Chondrocyte (in vitro differentiated cells): Measurements from ENCODE around the gene MUSK. TPM values are rescaled to one million over a fixed set of nuclear protein-coding genes. Genes with fewer than 3 reads are reported as not detected.

Source experiments
- DNase-seq: peaks from one replicate; pipeline ENCODE4 v3.0.0; 2021; ENCODE audit warnings: mixed read lengths, low spot score
- H3K27ac Mint-ChIP-seq: one replicate; pipeline ENCODE4 v1.8.0; 2021; ENCODE audit warnings: mild to moderate bottlenecking, moderate library complexity, mixed read lengths; ENCODE audit not compliant: unreplicated experiment
- H3K27me3 Mint-ChIP-seq: 2 replicates; pipeline ENCODE4 v1.8.0; 2021; ENCODE audit warnings: low read depth, mixed read lengths
- H3K36me3 Mint-ChIP-seq: 2 replicates; pipeline ENCODE4 v1.8.0; 2021; ENCODE audit warnings: low read depth, mixed read lengths
- H3K4me1 Mint-ChIP-seq: 2 replicates; pipeline ENCODE4 v1.8.0; 2021; ENCODE audit warnings: low read depth, mild to moderate bottlenecking, mixed read lengths
- H3K4me3 Mint-ChIP-seq: one replicate; pipeline ENCODE4 v1.8.0; 2021; ENCODE audit warnings: mild to moderate bottlenecking, moderate library complexity, mixed read lengths; ENCODE audit not compliant: unreplicated experiment
- H3K9me3 Mint-ChIP-seq: 2 replicates; pipeline ENCODE4 v1.8.0; 2021; ENCODE audit warnings: low read depth, mixed read lengths
- total RNA-seq: library from RNA; stranded (reverse); gene quantifications from 3 replicates; pipeline ENCODE4 v1.2.1, GENCODE V29; 2021
- TF ChIP-seq, protein P1 (sequence below): fragments of 200-600 bp; sonication (generic); IDR thresholded peaks from 2 replicates; pipeline ENCODE4 v1.5.0; 2021; ENCODE audit warnings: antibody characterized with exemption, mild to moderate bottlenecking, moderate library complexity

MUSK gene
- total RNA-seq, 1 donor from 2014 or later, result not detected

DNA sequence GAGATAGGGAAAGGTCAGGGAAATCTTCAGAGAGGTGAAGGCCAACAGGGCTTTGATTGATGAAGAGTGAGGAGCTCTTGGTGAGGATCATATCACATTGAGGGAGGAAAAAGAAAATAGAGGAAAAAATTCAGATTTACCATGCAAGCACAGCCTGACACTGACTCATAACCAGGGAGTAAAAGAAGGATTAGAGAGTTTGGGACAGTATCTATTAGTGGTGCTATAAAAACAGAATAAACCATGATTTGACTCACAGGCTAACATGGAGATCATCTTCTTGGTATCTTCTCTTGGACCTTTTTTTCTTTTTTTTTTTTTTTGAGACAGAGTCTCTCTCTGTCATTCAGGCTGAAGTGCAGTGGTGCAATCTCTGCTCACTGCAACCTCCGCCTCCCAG is 44.4 kb downstream of the MUSK start:
- peaks cover 10% of the 10 kb centered on the region for H3K4me1 Mint-ChIP-seq

DNA sequence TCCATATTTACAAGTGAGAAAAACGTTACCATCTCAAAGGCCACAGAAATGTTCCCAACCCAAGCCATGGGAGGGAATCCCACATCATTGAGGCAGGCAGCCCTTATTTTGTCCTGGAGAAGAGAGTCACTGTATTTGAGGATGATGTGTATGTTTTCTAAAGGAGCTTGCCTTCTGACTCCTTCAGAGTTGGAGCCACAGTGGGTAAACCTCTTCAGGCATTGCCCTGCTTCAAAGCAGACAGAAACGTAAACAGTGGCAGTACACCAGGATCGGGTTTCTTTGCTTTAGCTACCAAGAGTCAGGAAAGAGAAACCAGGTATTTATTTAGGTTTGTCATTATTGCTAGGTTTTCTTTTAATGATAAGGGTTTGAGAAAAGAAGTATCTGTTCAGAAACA is 45.7 kb downstream of the MUSK start:
- H3K4me1 Mint-ChIP-seq, result peaks cover 10% of the 10 kb centered on the region
- no peak overlapping the region for H3K4me3 Mint-ChIP-seq
- TF ChIP-seq, protein P1, sequence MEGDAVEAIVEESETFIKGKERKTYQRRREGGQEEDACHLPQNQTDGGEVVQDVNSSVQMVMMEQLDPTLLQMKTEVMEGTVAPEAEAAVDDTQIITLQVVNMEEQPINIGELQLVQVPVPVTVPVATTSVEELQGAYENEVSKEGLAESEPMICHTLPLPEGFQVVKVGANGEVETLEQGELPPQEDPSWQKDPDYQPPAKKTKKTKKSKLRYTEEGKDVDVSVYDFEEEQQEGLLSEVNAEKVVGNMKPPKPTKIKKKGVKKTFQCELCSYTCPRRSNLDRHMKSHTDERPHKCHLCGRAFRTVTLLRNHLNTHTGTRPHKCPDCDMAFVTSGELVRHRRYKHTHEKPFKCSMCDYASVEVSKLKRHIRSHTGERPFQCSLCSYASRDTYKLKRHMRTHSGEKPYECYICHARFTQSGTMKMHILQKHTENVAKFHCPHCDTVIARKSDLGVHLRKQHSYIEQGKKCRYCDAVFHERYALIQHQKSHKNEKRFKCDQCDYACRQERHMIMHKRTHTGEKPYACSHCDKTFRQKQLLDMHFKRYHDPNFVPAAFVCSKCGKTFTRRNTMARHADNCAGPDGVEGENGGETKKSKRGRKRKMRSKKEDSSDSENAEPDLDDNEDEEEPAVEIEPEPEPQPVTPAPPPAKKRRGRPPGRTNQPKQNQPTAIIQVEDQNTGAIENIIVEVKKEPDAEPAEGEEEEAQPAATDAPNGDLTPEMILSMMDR, result no peak
- H3K27ac Mint-ChIP-seq, result no peak overlapping the region
- H3K9me3 Mint-ChIP-seq, result peaks cover 13% of the 10 kb centered on the region
- peaks cover 8% of the 10 kb centered on the region for H3K36me3 Mint-ChIP-seq
- no peak for DNase-seq
- no peaks in the 10 kb centered on the region for H3K27me3 Mint-ChIP-seq

More for the DNA sequence above, 44.4 kb downstream of the MUSK start:
- DNase-seq, result no peak
- Mint-ChIP-seq H3K27ac (no peak overlapping the region), H3K9me3 (no peaks in the 10 kb centered on the region), H3K36me3 (no peaks in the 10 kb centered on the region), H3K27me3 (no peaks in the 10 kb centered on the region), H3K4me3 (no peak overlapping the region)
- TF ChIP-seq, protein P1, result no peak

DNA sequence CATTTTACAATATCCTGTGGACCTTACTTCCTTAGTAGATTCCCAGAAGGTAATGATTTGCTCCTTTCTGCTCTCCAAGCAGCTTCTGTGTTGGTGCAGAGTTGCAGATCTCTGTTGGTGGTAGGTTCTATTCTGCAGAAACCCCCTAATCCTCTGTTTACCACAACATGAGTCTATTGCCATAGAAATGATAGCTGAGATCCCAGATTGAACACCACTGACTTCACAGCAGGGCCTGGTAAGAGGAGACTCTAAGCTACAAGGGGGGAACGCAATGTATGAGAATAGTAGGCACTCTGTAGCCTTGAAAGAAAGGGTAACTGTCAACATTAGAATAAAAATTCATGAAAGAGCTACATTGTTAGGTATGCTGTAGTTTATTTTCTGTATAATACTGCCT is 59.5 kb downstream of the MUSK start:
- TF ChIP-seq, protein P1, result no peak
- no peaks in the 10 kb centered on the region for H3K36me3 Mint-ChIP-seq

DNA sequence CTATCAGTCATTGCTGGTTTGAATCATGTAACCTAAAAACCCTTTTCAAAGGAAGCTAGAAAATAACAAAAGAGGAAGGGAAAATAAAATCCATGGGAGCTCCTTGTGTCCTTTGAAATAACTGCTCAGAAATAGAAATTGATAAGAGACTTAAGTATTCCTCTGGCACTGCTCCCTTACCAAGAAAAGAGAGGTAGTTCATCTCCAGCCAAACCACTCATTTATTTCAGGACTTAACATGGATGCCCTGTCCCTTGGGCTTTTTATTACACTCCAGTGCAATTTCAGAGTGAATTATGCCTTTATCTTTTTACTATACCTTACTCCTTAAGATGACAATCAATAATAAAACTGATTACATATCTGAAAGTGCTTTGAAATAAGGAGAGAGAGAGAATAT is 61.0 kb downstream of the MUSK start:
- TF ChIP-seq, protein P1, result no peak
- no peaks in the 10 kb centered on the region for H3K27me3 Mint-ChIP-seq
- H3K4me1 Mint-ChIP-seq, result no peaks in the 10 kb centered on the region
- no peak overlapping the region for H3K4me3 Mint-ChIP-seq
- H3K27ac Mint-ChIP-seq, result no peak overlapping the region
- no peaks in the 10 kb centered on the region for H3K36me3 Mint-ChIP-seq
- peaks cover 4% of the 10 kb centered on the region for H3K9me3 Mint-ChIP-seq
- DNase-seq, result no peak

More for the DNA sequence above, 59.5 kb downstream of the MUSK start:
- DNase-seq, result no peak
- Mint-ChIP-seq H3K4me1 (no peaks in the 10 kb centered on the region), H3K4me3 (no peak overlapping the region), H3K27ac (no peak overlapping the region), H3K27me3 (no peaks in the 10 kb centered on the region), H3K9me3 (peaks cover 4% of the 10 kb centered on the region)

DNA sequence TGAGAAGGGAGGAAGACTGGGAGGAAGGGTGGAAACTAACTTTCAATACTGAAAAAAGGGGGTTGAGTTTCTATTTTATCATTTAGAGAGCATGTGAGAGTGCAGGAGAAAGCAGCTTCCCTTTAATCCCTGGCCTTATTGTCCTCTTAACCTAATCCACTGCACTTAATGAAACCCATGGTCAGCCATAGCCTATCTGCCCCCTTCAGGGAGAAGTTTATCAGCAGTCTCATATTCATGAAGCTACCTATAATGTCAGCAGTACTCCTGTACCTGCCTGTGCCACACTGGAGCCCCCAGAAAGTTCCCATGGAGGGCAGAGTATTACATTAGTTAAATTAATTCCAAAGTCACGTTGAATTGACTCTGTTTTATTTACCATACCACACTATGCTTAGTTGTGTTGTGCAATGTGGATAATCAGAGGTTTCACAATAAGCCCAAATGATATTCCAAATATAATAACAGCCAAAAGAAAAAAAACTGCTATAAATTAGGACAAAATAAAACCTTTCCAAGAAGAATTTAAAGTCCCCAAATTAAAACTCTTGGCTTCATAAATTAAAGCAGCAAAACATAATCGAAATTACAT is 62.9 kb downstream of the MUSK start:
- Mint-ChIP-seq H3K4me3 (no peak overlapping the region), H3K4me1 (no peaks in the 10 kb centered on the region), H3K9me3 (peaks cover 7% of the 10 kb centered on the region), H3K27ac (no peak overlapping the region), H3K36me3 (peaks cover 1% of the 10 kb centered on the region), H3K27me3 (no peaks in the 10 kb centered on the region)
- DNase-seq, result no peak
- TF ChIP-seq, protein P1, result no peak
